NOMO-1 treated with dmso at 0.1 percent for 144 hours (cell line): ENCODE measurements around the gene MAN2A1.

Experiments used
- DNase-seq: peaks from one replicate; lab custom pipeline; 2025; ENCODE audit not compliant: unreplicated experiment; lab: John Stamatoyannopoulos, UW

MAN2A1 gene

GRCh38 chr5:109689740-109690241 is at the start of gene MAN2A1:
Gene MAN2A1 (plus strand): TSS chr5:109689927. CDS start chr5:109690418, 491 bp downstream.
- DNase-seq, result peak; percentile 75

GRCh38 chr5:109640976-109641375 is 48.8 kb upstream of the MAN2A1 start:
- DNase-seq, result no peak

GRCh38 chr5:109643791-109644350 is 45.9 kb upstream of the MAN2A1 start:
- no peak for DNase-seq

GRCh38 chr5:109644829-109645228 is 44.9 kb upstream of the MAN2A1 start:
- DNase-seq, result no peak

- no peak for DNase-seq
These were observed 44.0 kb upstream of the MAN2A1 start for GRCh38 chr5:109645707-109646192.

- no peak for DNase-seq
These were observed 40.4 kb upstream of the MAN2A1 start for GRCh38 chr5:109649318-109649717.

GRCh38 chr5:109650493-109650892 is 39.2 kb upstream of the MAN2A1 start:
- no peak for DNase-seq

GRCh38 chr5:109652096-109652495 is 37.6 kb upstream of the MAN2A1 start:
- no peak for DNase-seq

GRCh38 chr5:109653042-109653441 is 36.7 kb upstream of the MAN2A1 start:
- no peak for DNase-seq

GRCh38 chr5:109653561-109654239 is 36.0 kb upstream of the MAN2A1 start:
- no peak for DNase-seq

- no peak for DNase-seq
These were observed 35.3 kb upstream of the MAN2A1 start for GRCh38 chr5:109654455-109654854.

GRCh38 chr5:109655841-109656240 is 33.9 kb upstream of the MAN2A1 start:
- no peak for DNase-seq

- peak; percentile 75 for DNase-seq
These were observed 32.9 kb upstream of the MAN2A1 start for GRCh38 chr5:109656829-109657228.

- no peak for DNase-seq
These were observed 29.8 kb upstream of the MAN2A1 start for GRCh38 chr5:109659901-109660300.

GRCh38 chr5:109660301-109660700 is 29.4 kb upstream of the MAN2A1 start:
- DNase-seq, result no peak

- DNase-seq, result no peak
These were observed 21.5 kb upstream of the MAN2A1 start for GRCh38 chr5:109668237-109668636.

- no peak for DNase-seq
These were observed 20.9 kb upstream of the MAN2A1 start for GRCh38 chr5:109668668-109669422.

- DNase-seq, result no peak
These were observed 19.6 kb upstream of the MAN2A1 start for GRCh38 chr5:109669991-109670706.

- DNase-seq, result no peak
These were observed 18.6 kb upstream of the MAN2A1 start for GRCh38 chr5:109671136-109671535.

GRCh38 chr5:109674596-109674995 is 15.1 kb upstream of the MAN2A1 start:
- DNase-seq, result no peak

GRCh38 chr5:109676920-109677319 is 12.8 kb upstream of the MAN2A1 start:
- no peak for DNase-seq
